Parathyroid adenoma (tissue), 2 donors: ENCODE results near the gene SLC4A4.

Experiments
- H2AFZ ChIP-seq: fragments of 300-600 bp; sonication (generic); one replicate; pipeline ENCODE4 v1.7.0; 2017; ENCODE audit warnings: antibody characterized with exemption, mild to moderate bottlenecking
- H3K27ac ChIP-seq: fragments of 300-600 bp; sonication (generic); one replicate; pipeline ENCODE4 v1.7.0; 2017
- H3K27me3 ChIP-seq: fragments of 300-600 bp; sonication (generic); one replicate; pipeline ENCODE4 v1.7.0; 2017; ENCODE audit warnings: low read length; ENCODE audit not compliant: control insufficient read depth, insufficient read depth
- H3K36me3 ChIP-seq: fragments of 300-600 bp; sonication (generic); one replicate; pipeline ENCODE4 v1.7.0; 2017; ENCODE audit warnings: low read length; ENCODE audit not compliant: control insufficient read depth, insufficient read depth
- H3K4me1 ChIP-seq: fragments of 300-600 bp; sonication (generic); one replicate; pipeline ENCODE4 v1.7.0; 2017; ENCODE audit warnings: control low read depth
- H3K4me2 ChIP-seq: fragments of 300-600 bp; sonication (generic); one replicate; pipeline ENCODE4 v1.7.0; 2017; ENCODE audit warnings: low read length
- H3K4me3 ChIP-seq: fragments of 300-600 bp; sonication (generic); one replicate; pipeline ENCODE4 v1.7.0; 2017; ENCODE audit warnings: low read depth, low read length
- H3K79me2 ChIP-seq: fragments of 300-600 bp; sonication (generic); one replicate; pipeline ENCODE4 v1.7.0; 2017; ENCODE audit warnings: control low read depth
- H3K9ac ChIP-seq: fragments of 300-600 bp; sonication (generic); one replicate; pipeline ENCODE4 v1.7.0; 2017; ENCODE audit warnings: mild to moderate bottlenecking
- H3K9me3 ChIP-seq: fragments of 300-600 bp; sonication (generic); one replicate; pipeline ENCODE4 v1.7.0; 2017; ENCODE audit warnings: low read length; ENCODE audit not compliant: control insufficient read depth
- TF ChIP-seq, protein P1 (sequence below): fragments of 300-600 bp; sonication (generic); IDR thresholded peaks from one replicate; pipeline ENCODE4 v1.7.0; 2017; ENCODE audit warnings: antibody characterized with exemption, mild to moderate bottlenecking
- donor health status: primary hyperparathyroidism.

The SLC4A4 gene

GRCh38 chr4:71599578-71599977 lies 260.8 kb downstream of the SLC4A4 start:
- Histone ChIP-seq H3K4me1 (no peaks in the 10 kb centered on the region), H3K9ac (no peak overlapping the region), H3K79me2 (no peaks in the 10 kb centered on the region), H3K27ac (no peak overlapping the region), H3K27me3 (no peaks in the 10 kb centered on the region), H3K4me2 (no peak overlapping the region), H3K4me3 (no peak overlapping the region), H3K9me3 (no peaks in the 10 kb centered on the region), H3K36me3 (peaks cover 2% of the 10 kb centered on the region), H2AFZ (no peak overlapping the region)
- TF ChIP-seq, protein P1, sequence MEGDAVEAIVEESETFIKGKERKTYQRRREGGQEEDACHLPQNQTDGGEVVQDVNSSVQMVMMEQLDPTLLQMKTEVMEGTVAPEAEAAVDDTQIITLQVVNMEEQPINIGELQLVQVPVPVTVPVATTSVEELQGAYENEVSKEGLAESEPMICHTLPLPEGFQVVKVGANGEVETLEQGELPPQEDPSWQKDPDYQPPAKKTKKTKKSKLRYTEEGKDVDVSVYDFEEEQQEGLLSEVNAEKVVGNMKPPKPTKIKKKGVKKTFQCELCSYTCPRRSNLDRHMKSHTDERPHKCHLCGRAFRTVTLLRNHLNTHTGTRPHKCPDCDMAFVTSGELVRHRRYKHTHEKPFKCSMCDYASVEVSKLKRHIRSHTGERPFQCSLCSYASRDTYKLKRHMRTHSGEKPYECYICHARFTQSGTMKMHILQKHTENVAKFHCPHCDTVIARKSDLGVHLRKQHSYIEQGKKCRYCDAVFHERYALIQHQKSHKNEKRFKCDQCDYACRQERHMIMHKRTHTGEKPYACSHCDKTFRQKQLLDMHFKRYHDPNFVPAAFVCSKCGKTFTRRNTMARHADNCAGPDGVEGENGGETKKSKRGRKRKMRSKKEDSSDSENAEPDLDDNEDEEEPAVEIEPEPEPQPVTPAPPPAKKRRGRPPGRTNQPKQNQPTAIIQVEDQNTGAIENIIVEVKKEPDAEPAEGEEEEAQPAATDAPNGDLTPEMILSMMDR, result no peak

- no peaks in the 10 kb centered on the region for H3K9me3 ChIP-seq
- no peak overlapping the region for H3K27ac ChIP-seq
- H2AFZ ChIP-seq, result no peak overlapping the region
- no peak overlapping the region for H3K4me2 ChIP-seq
- TF ChIP-seq, protein P1, result no peak
- no peaks in the 10 kb centered on the region for H3K27me3 ChIP-seq
- H3K36me3 ChIP-seq, result peaks cover 2% of the 10 kb centered on the region
- H3K79me2 ChIP-seq, result no peaks in the 10 kb centered on the region
- no peak overlapping the region for H3K9ac ChIP-seq
- no peaks in the 10 kb centered on the region for H3K4me1 ChIP-seq
- H3K4me3 ChIP-seq, result no peak overlapping the region
These were observed 263.6 kb downstream of the SLC4A4 start for GRCh38 chr4:71602289-71602900.

DNA sequence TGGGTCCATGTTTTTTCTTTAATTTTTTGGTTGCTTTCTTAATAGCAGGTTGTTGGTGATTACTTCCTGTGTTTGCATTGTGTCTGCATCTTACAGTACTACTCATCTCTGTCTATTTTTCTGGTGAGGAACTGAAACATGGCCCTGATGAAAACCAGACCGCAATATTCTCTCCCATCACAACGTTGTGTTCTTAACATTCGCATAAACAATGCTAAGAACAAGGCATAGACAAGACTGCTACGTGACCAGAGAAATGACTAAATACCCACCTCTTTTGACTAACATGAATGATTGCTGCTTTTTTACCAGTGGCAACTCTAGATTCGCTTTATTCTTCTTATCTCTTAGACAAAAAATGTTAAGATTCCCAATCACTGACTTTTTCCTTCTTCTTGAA lies 266.0 kb downstream of the SLC4A4 start:
- Histone ChIP-seq H3K4me2 (no peak overlapping the region), H3K4me1 (no peaks in the 10 kb centered on the region), H3K36me3 (no peaks in the 10 kb centered on the region), H3K4me3 (no peak overlapping the region), H3K27ac (no peak overlapping the region), H2AFZ (no peak overlapping the region), H3K9ac (no peak overlapping the region), H3K79me2 (no peaks in the 10 kb centered on the region), H3K27me3 (no peaks in the 10 kb centered on the region), H3K9me3 (no peaks in the 10 kb centered on the region)
- TF ChIP-seq, protein P1, result no peak

DNA sequence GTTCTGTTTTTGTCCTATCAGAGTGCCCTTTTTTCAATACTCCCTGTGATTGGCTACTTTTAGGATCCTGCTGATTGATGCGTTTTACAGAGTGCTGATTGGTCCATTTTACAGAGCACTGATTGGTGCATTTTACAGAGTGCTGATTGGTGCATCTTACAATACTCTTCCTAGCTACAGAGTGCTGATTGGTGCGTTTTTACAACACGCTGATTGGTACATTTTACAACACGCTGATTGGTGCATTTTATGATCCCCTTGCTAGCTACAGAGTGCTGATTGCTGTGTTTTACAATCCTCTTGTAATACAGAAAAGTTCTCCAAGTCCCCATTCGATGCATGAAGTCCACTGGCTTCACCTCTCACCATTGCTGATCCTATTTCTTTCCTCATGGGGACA lies 268.3 kb downstream of the SLC4A4 start:
- Histone ChIP-seq H2AFZ (no peak overlapping the region), H3K27me3 (no peaks in the 10 kb centered on the region), H3K4me2 (no peak overlapping the region), H3K9me3 (no peaks in the 10 kb centered on the region), H3K4me3 (no peak overlapping the region), H3K27ac (no peak overlapping the region), H3K4me1 (no peaks in the 10 kb centered on the region), H3K9ac (no peak overlapping the region), H3K36me3 (no peaks in the 10 kb centered on the region), H3K79me2 (no peaks in the 10 kb centered on the region)
- TF ChIP-seq, protein P1, result no peak
